Thyroid gland (tissue), 4 donors: ENCODE measurements around the gene AFG3L2.

Experiments used
- CTCF ChIP-seq, 6 experiments: fragments of 200-600 bp in 3 of 6; fragments of 450-650 bp in 3 of 6; sonication (generic) in 3 of 6; IDR thresholded peaks; one replicate each; pipeline ENCODE4 v1.5.1; 2016 to 2019; ENCODE audit warnings: antibody characterized with exemption in 6 of 6, mild to moderate bottlenecking in 2 of 6, inconsistent platforms in 1 of 6, moderate library complexity in 1 of 6
- POLR2A ChIP-seq, 2 donors: fragments of 450-650 bp; IDR thresholded peaks; one replicate each; pipeline ENCODE4 v1.6.1; 2017; ENCODE audit warnings: antibody characterized with exemption in 2 of 2, mild to moderate bottlenecking in 2 of 2, moderate library complexity in 1 of 2

- TF ChIP-seq CTCF (IDR thresholded peaks at IDR 0.05) (no peak), POLR2A (IDR thresholded peaks at IDR 0.05) (no peak)
Observed at GRCh38 chr18:12336171-12336613, 40.8 kb downstream of the AFG3L2 start.
